ENCODE results near the gene PARD6A.

Gene PARD6A

GRCh38 chr16:67653789-67654402 lies 6.9 kb upstream of the PARD6A start:
- H3K4me3 ChIP-seq (ENCODE audit: low read length) = peak overlapping the region; percentile 35
- TF ChIP-seq CTCF (conservative IDR thresholded peaks at IDR 0.05; ENCODE audit: low read length) = no peak
- no peak for DNase-seq (ENCODE audit: low read depth)

- no peak for DNase-seq (ENCODE audit: low read depth)
- TF ChIP-seq CTCF (conservative IDR thresholded peaks at IDR 0.05; ENCODE audit: low read length) = no peak
- no peak overlapping the region for H3K4me3 ChIP-seq (ENCODE audit: low read length)
These were observed 6.3 kb upstream of the PARD6A start for GRCh38 chr16:67654403-67654911.

GRCh38 chr16:67655363-67655762 lies 5.4 kb upstream of the PARD6A start:
- TF ChIP-seq CTCF (conservative IDR thresholded peaks at IDR 0.05; ENCODE audit: low read length) = no peak
- no peak for DNase-seq (ENCODE audit: low read depth)
- no peak overlapping the region for H3K4me3 ChIP-seq (ENCODE audit: low read length)

GRCh38 chr16:67656344-67657016 lies 4.3 kb upstream of the PARD6A start:
- DNase-seq (ENCODE audit: low read depth) = no peak
- no peak overlapping the region for H3K4me3 ChIP-seq (ENCODE audit: low read length)
- no peak for TF ChIP-seq CTCF (conservative IDR thresholded peaks at IDR 0.05; ENCODE audit: low read length)

- TF ChIP-seq CTCF (conservative IDR thresholded peaks at IDR 0.05; ENCODE audit: low read length) = no peak
- no peak overlapping the region for H3K4me3 ChIP-seq (ENCODE audit: low read length)
- DNase-seq (ENCODE audit: low read depth) = no peak
These were observed 3.6 kb upstream of the PARD6A start for GRCh38 chr16:67657017-67657608.

GRCh38 chr16:67657751-67658518 lies 2.8 kb upstream of the PARD6A start:
- DNase-seq (ENCODE audit: low read depth) = no peak
- TF ChIP-seq CTCF (conservative IDR thresholded peaks at IDR 0.05; ENCODE audit: low read length) = no peak
- H3K4me3 ChIP-seq (ENCODE audit: low read length) = no peak overlapping the region
